ENCODE measurements around the gene BNIP5.

BNIP5 gene

GRCh38 chr6:36296240-36296639 is 40.4 kb downstream of the BNIP5 start:
- FAIRE-seq = no peak
- DNase-seq (ENCODE audit: insufficient read length, low spot score) = no peak
- TF ChIP-seq POLR2A (IDR thresholded peaks at IDR 0.05; ENCODE audit: low read depth, low read length) = no peak

GRCh38 chr6:36292170-36292569 is 44.5 kb downstream of the BNIP5 start:
- FAIRE-seq = no peak
- TF ChIP-seq POLR2A (IDR thresholded peaks at IDR 0.05; ENCODE audit: low read depth, low read length) = no peak
- DNase-seq (ENCODE audit: insufficient read length, low spot score) = no peak

GRCh38 chr6:36290668-36291620 is 45.7 kb downstream of the BNIP5 start:
- no peak for TF ChIP-seq POLR2A (IDR thresholded peaks at IDR 0.05; ENCODE audit: low read depth, low read length)
- DNase-seq (ENCODE audit: insufficient read length, low spot score) = peak; percentile 52
- FAIRE-seq = peak; percentile 73

GRCh38 chr6:36289281-36289878 is 47.3 kb downstream of the BNIP5 start:
- DNase-seq (ENCODE audit: insufficient read length, low spot score) (no peak), FAIRE-seq (no peak)
- TF ChIP-seq POLR2A (IDR thresholded peaks at IDR 0.05; ENCODE audit: low read depth, low read length) = no peak

- FAIRE-seq (no peak), DNase-seq (ENCODE audit: insufficient read length, low spot score) (no peak)
- no peak for TF ChIP-seq POLR2A (IDR thresholded peaks at IDR 0.05; ENCODE audit: low read depth, low read length)
Observed at GRCh38 chr6:36286858-36287257, 49.8 kb downstream of the BNIP5 start.

GRCh38 chr6:36285797-36286196 is 50.9 kb downstream of the BNIP5 start:
- FAIRE-seq = no peak

GRCh38 chr6:36285187-36285671 is 51.5 kb downstream of the BNIP5 start:
- FAIRE-seq = no peak
- DNase-seq (ENCODE audit: insufficient read length, low spot score) = no peak

More at GRCh38 chr6:36285797-36286196, 50.9 kb downstream of the BNIP5 start:
- TF ChIP-seq POLR2A (IDR thresholded peaks at IDR 0.05; ENCODE audit: low read depth, low read length) = no peak
- DNase-seq (ENCODE audit: insufficient read length, low spot score) = no peak

GRCh38 chr6:36284359-36284758 is 52.3 kb downstream of the BNIP5 start:
- TF ChIP-seq POLR2A (IDR thresholded peaks at IDR 0.05; ENCODE audit: low read depth, low read length) = no peak
- FAIRE-seq = no peak
- DNase-seq (ENCODE audit: insufficient read length, low spot score) = no peak

More at GRCh38 chr6:36285187-36285671, 51.5 kb downstream of the BNIP5 start:
- no peak for TF ChIP-seq POLR2A (IDR thresholded peaks at IDR 0.05; ENCODE audit: low read depth, low read length)

- FAIRE-seq (no peak), DNase-seq (ENCODE audit: insufficient read length, low spot score) (no peak)
- TF ChIP-seq POLR2A (IDR thresholded peaks at IDR 0.05; ENCODE audit: low read depth, low read length) = no peak
Observed at GRCh38 chr6:36283608-36284007, 53.1 kb downstream of the BNIP5 start.

GRCh38 chr6:36280983-36281382 is 55.7 kb downstream of the BNIP5 start:
- FAIRE-seq = no peak
- no peak for TF ChIP-seq POLR2A (IDR thresholded peaks at IDR 0.05; ENCODE audit: low read depth, low read length)
- no peak for DNase-seq (ENCODE audit: insufficient read length, low spot score)

GRCh38 chr6:36280467-36280866 is 56.2 kb downstream of the BNIP5 start:
- DNase-seq (ENCODE audit: insufficient read length, low spot score) = no peak
- no peak for TF ChIP-seq POLR2A (IDR thresholded peaks at IDR 0.05; ENCODE audit: low read depth, low read length)
- no peak for FAIRE-seq

GRCh38 chr6:36277946-36278470 is 58.7 kb downstream of the BNIP5 start:
- TF ChIP-seq POLR2A (IDR thresholded peaks at IDR 0.05; ENCODE audit: low read depth, low read length) = no peak
- DNase-seq (ENCODE audit: insufficient read length, low spot score) (no peak), FAIRE-seq (no peak)

- FAIRE-seq = no peak
- TF ChIP-seq POLR2A (IDR thresholded peaks at IDR 0.05; ENCODE audit: low read depth, low read length) = no peak
- no peak for DNase-seq (ENCODE audit: insufficient read length, low spot score)
Observed at GRCh38 chr6:36276581-36277536, 59.8 kb downstream of the BNIP5 start.
